NOMO-1 treated with dmso at 0.1 percent for 144 hours (cell line): Measurements from ENCODE around the gene MYPOP.
A peak's percentile ranks its signal among the peaks of the same experiment; 100 is the strongest.

Source experiments
- DNase-seq: peaks from one replicate; lab custom pipeline; 2025; ENCODE audit not compliant: unreplicated experiment; lab: John Stamatoyannopoulos, UW

MYPOP gene

GRCh38 chr19:45864629-45865082, 37.8 kb downstream of the MYPOP start:
- DNase-seq: no peak

DNA sequence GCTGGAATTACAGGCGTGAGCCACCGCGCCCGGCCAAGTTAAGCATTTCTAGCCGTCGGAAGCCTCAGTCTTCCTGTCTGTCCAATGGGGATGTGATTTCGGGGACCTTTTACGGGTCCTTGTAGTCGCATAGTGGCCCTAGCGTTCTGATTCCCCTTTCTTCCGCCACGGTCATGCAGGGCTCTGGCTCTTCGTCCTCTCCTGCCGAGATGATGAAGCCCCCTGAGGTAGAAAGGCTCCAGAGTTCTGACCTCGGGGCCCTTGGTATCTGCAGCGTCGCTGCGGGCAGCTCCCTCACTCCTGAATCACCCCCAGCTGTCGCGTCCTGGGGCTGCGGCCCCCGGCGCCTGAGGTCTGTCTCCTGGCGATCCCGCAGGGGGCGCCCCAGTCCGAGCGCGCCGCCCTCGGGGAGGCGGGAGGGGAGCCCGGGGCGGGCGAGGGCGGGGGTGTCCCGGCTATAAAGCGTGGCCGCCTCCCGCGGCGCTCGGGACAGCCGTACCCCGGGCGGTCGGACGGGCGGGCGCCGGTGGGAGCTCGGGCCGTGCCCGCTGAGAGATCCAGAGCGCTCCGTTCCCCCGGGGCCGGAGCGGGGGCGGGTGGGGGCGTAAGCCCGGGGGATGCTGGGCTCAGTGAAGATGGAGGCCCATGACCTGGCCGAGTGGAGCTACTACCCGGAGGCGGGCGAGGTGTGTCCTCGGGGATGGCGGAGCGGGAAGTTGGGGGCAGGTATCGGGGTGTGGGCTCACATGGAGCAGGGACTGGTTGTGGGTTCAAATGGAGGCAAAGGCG, 38.4 kb downstream of the MYPOP start, which contains the start of gene FOXA3:
Gene FOXA3, plus strand, starts transcription at position 487 of the 789 bp plus-strand sequence. Its CDS starts 131 bp downstream, at position 618.
- no peak for DNase-seq

GRCh38 chr19:45863335-45863839, 39.0 kb downstream of the MYPOP start:
- DNase-seq: no peak

DNA sequence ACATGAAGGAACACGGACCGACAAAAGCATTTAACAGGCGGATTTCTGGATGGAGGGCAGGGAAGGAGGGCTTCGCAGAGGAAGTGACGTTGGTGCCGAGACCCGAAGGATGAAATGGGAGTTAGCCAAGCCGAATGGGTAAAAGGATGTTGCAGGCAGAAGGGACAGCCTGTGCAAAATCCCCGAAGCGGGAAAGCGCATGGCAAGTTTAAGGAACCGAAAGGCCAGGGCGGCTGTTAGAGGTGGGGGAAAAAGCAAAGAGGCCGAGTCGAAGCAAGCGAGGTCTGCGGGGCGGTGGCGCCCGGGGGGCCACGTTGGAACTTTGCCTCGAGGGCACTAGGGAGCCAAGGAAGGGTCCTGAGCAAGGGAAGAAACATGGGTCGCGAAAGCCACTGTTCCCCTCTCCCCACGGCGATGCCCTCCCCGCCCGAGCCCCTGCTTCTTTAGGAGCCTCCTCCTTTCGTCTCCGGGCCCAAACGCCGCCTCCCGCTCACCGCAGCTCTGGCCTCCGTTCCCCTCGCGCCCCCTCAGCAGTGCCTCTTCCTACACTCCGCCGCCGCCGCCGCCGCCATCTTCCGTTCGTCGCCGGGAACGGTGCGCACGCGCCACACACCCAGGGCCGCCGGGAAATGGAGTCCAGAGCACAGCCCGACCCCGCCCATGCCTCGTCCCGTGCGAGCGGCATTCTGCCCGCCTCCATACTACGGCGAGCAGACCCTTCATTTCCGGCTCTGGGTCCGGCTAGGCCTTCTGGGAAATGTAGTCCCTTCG, 39.7 kb downstream of the MYPOP start, which contains the start of gene SYMPK:
Gene SYMPK, minus strand, starts transcription at position 584 of the 771 bp plus-strand sequence. CDS start 8,652 bp downstream, outside the sequence.
- peak; percentile 98 for DNase-seq

GRCh38 chr19:45862271-45862563, 40.2 kb downstream of the MYPOP start:
- no peak for DNase-seq

- no peak for DNase-seq
Measured at GRCh38 chr19:45860359-45861259, 41.8 kb downstream of the MYPOP start.

- DNase-seq: no peak
Measured at GRCh38 chr19:45854167-45854778, 48.1 kb downstream of the MYPOP start.

DNA sequence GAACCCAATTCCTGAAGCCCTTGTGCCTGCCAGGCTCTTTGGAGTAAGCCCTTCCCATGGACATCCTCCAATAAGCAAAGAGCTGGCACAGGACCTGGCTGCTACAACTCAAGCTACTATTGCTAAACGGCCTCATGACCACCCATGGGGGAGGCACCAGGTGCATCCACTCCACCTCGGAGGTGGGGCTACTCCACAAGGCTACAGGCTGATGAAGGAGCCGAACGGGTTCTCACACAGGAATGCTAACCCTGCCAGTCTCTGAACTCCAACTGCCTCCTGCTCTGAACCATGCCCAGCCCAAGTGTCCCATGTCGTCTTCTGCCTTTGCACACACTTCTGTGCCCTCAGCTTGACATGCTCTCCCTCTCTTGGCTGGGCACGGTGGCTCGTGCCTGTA, 49.4 kb downstream of the MYPOP start:
- no peak for DNase-seq

GRCh38 chr19:45852145-45852750, 50.2 kb downstream of the MYPOP start:
- no peak for DNase-seq

DNA sequence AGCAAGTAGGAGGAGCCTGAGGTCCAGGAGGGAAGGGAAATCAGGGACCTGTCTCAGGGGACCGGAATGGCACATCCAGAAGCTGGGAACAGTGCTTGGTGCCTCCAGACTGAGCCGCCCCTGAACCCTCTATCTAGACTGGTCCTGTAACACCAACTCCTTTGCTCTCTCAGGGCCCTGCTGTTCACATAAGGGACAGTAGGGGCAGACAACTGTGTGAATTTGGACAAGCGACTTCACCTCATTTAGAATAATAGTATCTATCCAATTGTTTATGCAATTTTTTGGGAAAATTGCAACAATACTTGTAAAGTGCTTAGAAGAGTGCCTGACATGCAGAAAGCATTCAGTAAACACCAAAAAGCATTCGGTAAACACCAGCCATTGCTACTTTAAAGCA, 53.5 kb downstream of the MYPOP start:
- DNase-seq: no peak

- no peak for DNase-seq
Measured at GRCh38 chr19:45847663-45848062, 54.8 kb downstream of the MYPOP start.

DNA sequence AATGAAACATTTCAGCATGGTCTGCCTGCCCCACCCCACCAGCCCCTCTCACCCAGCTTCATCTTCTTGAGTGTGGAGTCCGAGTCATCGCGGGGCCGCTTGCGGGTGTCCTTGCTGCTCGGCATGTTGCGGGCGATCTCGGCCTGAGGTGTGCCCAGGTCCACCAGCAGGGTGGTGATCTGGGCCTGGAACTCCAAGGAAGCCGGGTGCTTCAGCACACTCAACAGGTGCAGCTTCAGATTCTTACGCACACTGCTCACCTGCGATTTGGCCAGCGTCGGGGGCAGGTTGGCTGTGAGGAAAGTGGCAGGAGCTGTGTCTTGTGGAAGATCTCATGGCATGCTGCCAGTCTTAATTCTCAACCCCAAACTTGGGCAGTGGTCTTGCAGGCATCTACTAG, 60.2 kb downstream of the MYPOP start:
- DNase-seq: no peak
